GM12878 (cell line): Measurements from ENCODE around the gene CLDN4. TPM values are rescaled to one million over a fixed set of nuclear protein-coding genes. Genes with fewer than 3 reads are reported as not detected.
A peak's percentile ranks its signal among the peaks of the same experiment; 100 is the strongest.
"Not testable (repeated sequence)": the region's sequence is repeated elsewhere in the genome, so short reads cannot be mapped to it uniquely, and the experiment has no call there.

Experiments used
- ATAC-seq: fragments of 200-7000 bp; cut with Tn5 transposase; 3 replicates; pipeline ENCODE4 v1.9.1; 2020; ENCODE audit warnings: mild to moderate bottlenecking, moderate library complexity
- BruUV-seq: library from RNA; stranded (reverse); fragments of 400-500 nt; replicated peaks from 2 replicates; lab custom pipeline; 2021; lab: Mats Ljungman, UMichigan
- CTCF ChIA-PET: fragments of 300-600 bp; sonication (Branson Sonifier 250); formaldehyde crosslinking; extraction: SDS; loops from one replicate; lab custom pipeline; 2021; ENCODE audit warnings: inconsistent platforms; lab: Yijun Ruan, JAX
- POLR2A ChIA-PET: fragments of 350-600 bp; formaldehyde crosslinking; extraction: SDS; loops from one replicate; lab custom pipeline; 2021; ENCODE audit warnings: inconsistent platforms; lab: Charles Lee
- RAD21 ChIA-PET: fragments of 300-600 bp; sonication (Branson Sonifier 250); formaldehyde crosslinking; loops from one replicate; lab custom pipeline; 2023; ENCODE audit warnings: antibody characterized with exemption; ENCODE audit not compliant: unreplicated experiment; lab: Charles Lee
- SMC1A ChIA-PET: fragments of 300-600 bp; sonication (Branson Sonifier 250); formaldehyde crosslinking; loops from one replicate; lab custom pipeline; 2023; ENCODE audit not compliant: unreplicated experiment, uncharacterized antibody; lab: Charles Lee
- DNase-seq: peaks from one replicate; pipeline ENCODE4 v3.0.0-alpha.2; 2011; ENCODE audit warnings: low read depth, low spot score
- FAIRE-seq: peaks from 3 replicates; lab custom pipeline; 2011; peaks lifted over from hg19 to GRCh38; lab: Jason Lieb, UNC
- H2AFZ ChIP-seq: 2 replicates; pipeline ENCODE4 v1.6.0; 2011; ENCODE audit warnings: low read depth, low read length, control low read depth; ENCODE audit not compliant: control insufficient read depth
- H3K27ac ChIP-seq: 2 replicates; pipeline ENCODE4 v1.5.1; 2011; ENCODE audit warnings: control low read depth; ENCODE audit not compliant: control insufficient read depth, insufficient read depth
- H3K27me3 ChIP-seq, 2 experiments: replicated peaks in 1 of 2; 2 replicates each; pipeline versions ENCODE4 v1.6.0 to v1.6.1; 2011; ENCODE audit warnings: low read length in 1 of 2; ENCODE audit not compliant: control insufficient read depth in 2 of 2, insufficient read depth in 2 of 2
- H3K36me3 ChIP-seq, 2 experiments: 2 replicates each; pipeline ENCODE4 v1.5.1; 2011; ENCODE audit warnings: low read length in 1 of 2; ENCODE audit not compliant: control insufficient read depth in 2 of 2, insufficient read depth in 2 of 2
- H3K4me1 ChIP-seq: 2 replicates; pipeline ENCODE4 v1.6.1; 2011; ENCODE audit warnings: mild to moderate bottlenecking, low read length, moderate library complexity, mixed read lengths; ENCODE audit not compliant: control insufficient read depth, insufficient read depth
- H3K4me2 ChIP-seq: 2 replicates; pipeline ENCODE4 v1.6.0; 2011; ENCODE audit warnings: control low read depth; ENCODE audit not compliant: control insufficient read depth, insufficient read depth
- H3K4me3 ChIP-seq: fragments of 200-600 bp; sonication (generic); 2 replicates; pipeline ENCODE4 v1.5.1; 2016
- H3K79me2 ChIP-seq: 2 replicates; pipeline ENCODE4 v1.6.0; 2011; ENCODE audit warnings: low read length; ENCODE audit not compliant: control insufficient read depth, insufficient read depth
- H3K9ac ChIP-seq: 2 replicates; pipeline ENCODE4 v1.8.0; 2011; ENCODE audit warnings: low read length, control low read depth, mixed read lengths; ENCODE audit not compliant: control insufficient read depth, insufficient read depth
- H3K9me3 ChIP-seq: replicated peaks from 3 replicates; pipeline ENCODE4 v1.5.1; 2011; ENCODE audit warnings: mild to moderate bottlenecking, low read length; ENCODE audit not compliant: control insufficient read depth, insufficient read depth
- H4K20me1 ChIP-seq: 2 replicates; pipeline ENCODE4 v1.6.0; 2011; ENCODE audit not compliant: control insufficient read depth, insufficient read depth
- ATF7 ChIP-seq: fragments of 450-650 bp; IDR thresholded peaks from 2 replicates; pipeline ENCODE4 v1.6.1; 2016; ENCODE audit warnings: low read depth, mild to moderate bottlenecking
- CREB1 ChIP-seq: IDR thresholded peaks from 2 replicates; pipeline ENCODE4 v1.6.1; 2012; ENCODE audit warnings: low read depth, mild to moderate bottlenecking, inconsistent platforms
- CREM ChIP-seq: IDR thresholded peaks from 2 replicates; pipeline ENCODE4 v1.6.1; 2014; ENCODE audit warnings: antibody characterized with exemption, low read depth
- PAX5 ChIP-seq: IDR thresholded peaks from 2 replicates; pipeline ENCODE4 v1.6.1; 2011; ENCODE audit warnings: low read depth, low read length, borderline replicate concordance
- PBX3 ChIP-seq: IDR thresholded peaks from 2 replicates; pipeline ENCODE4 v1.6.1; 2011; ENCODE audit warnings: mild to moderate bottlenecking, low read depth, low read length, moderate library complexity; ENCODE audit not compliant: insufficient replicate concordance
- PKNOX1 ChIP-seq: fragments of 450-650 bp; IDR thresholded peaks from 2 replicates; pipeline ENCODE4 v1.6.1; 2016; ENCODE audit warnings: mild to moderate bottlenecking
- RAD51 ChIP-seq: fragments of 450-650 bp; IDR thresholded peaks from 2 replicates; pipeline ENCODE4 v1.6.1; 2016; ENCODE audit warnings: moderate library complexity, mild to moderate bottlenecking, inconsistent platforms
- RELB ChIP-seq: fragments of 450-650 bp; IDR thresholded peaks from 2 replicates; pipeline ENCODE4 v1.6.1; 2017; ENCODE audit warnings: low read depth, mild to moderate bottlenecking, moderate library complexity
- SPI1 ChIP-seq: IDR thresholded peaks from 2 replicates; pipeline ENCODE4 v1.6.1; 2011; ENCODE audit warnings: low read depth, mild to moderate bottlenecking, low read length, moderate library complexity, borderline replicate concordance; ENCODE audit not compliant: insufficient read depth
- USF1 ChIP-seq: IDR thresholded peaks from 2 replicates; pipeline ENCODE4 v1.6.1; 2011; ENCODE audit warnings: borderline replicate concordance, low read depth, mild to moderate bottlenecking, moderate library complexity, mixed read lengths, low read length; ENCODE audit not compliant: insufficient read depth; ENCODE audit errors: extremely low read length
- WGBS: methylation state at CpG from one replicate; pipeline ENCODE4 v1.1.6; 2016; ENCODE audit warnings: low lambda C conversion rate; ENCODE audit not compliant: insufficient replicate concordance, insufficient coverage; ENCODE audit errors: missing lambda C conversion rate; 5-methylcytosine and 5-hydroxymethylcytosine counted together
- in situ Hi-C: fragments of 300-500 bp; cut with MboI; formaldehyde crosslinking; loops from 9 replicates; pipeline ENCODE4 v1.14.3; 2018; ENCODE audit warnings: mixed read lengths
- intact Hi-C: fragments of 100-400 bp; cut with micrococcal nuclease; formaldehyde crosslinking; loops from one replicate; pipeline ENCODE4 v1.14.2; 2022; ENCODE audit not compliant: unreplicated experiment
- polyA plus RNA-seq, 11 experiments: library from polyadenylated mRNA; depleted of rRNA in 4 of 11; unstranded in 6 of 11; stranded (reverse) in 5 of 11; fragments of >200 nt; fragmentation: Nextera tagmentation in 4 of 11; fragmentation: Illumina TruSeq in 1 of 11; extraction: Ambion mirVana in 4 of 11; extraction: Trizol in 1 of 11; gene quantifications; 1 replicate in 1 of 11; 2 replicates in 10 of 11; pipeline versions ENCODE4 v1.2.1 to v1.2.3, GENCODE V29; 2011 to 2016; ENCODE audit warnings: inconsistent platforms in 2 of 11, missing spikeins in 2 of 11, low read depth in 1 of 11
- total RNA-seq, 4 experiments: library from RNA; depleted of rRNA in 3 of 4; stranded (reverse); fragments of >200 nt in 3 of 4; fragmentation: Illumina TruSeq in 1 of 4; extraction: Trizol in 1 of 4; gene quantifications; 2 replicates each; pipeline versions ENCODE4 v1.2.1 to v1.2.3, GENCODE V29; 2013 to 2021

CLDN4 gene
- total and polyA plus RNA-seq, 10 of the 15 experiments (the other 5 are each of a cell fraction or from before 2014, with no cell fraction given): 0.04 to 0.38 (median 0.06) TPM; not detected in 6

- DNase-seq: peak; percentile 53
- H3K36me3 ChIP-seq, BruUV-seq, intact Hi-C loops, H3K9me3 ChIP-seq, POLR2A ChIA-PET, H3K27me3 ChIP-seq, RAD21 ChIA-PET, H4K20me1 ChIP-seq, in situ Hi-C loops, FAIRE-seq, ATAC-seq, H3K79me2 ChIP-seq, SMC1A ChIA-PET, H3K9ac ChIP-seq: not testable (repeated sequence)
- Histone ChIP-seq H3K4me3 (0 out of 2 replicates have a peak overlapping the region, but pooled peaks have one; percentile 23), H3K4me2 (peak overlapping the region; percentile 64), H3K27ac (peak overlapping the region; percentile 72), H3K4me1 (peaks cover 26% of the 10 kb centered on the region), H2AFZ (peak overlapping the region; percentile 61)
- 0 out of 2 replicates have a peak, but pooled peaks have one; percentile 33 for TF ChIP-seq PAX5
- peak; percentile 50; the same call in 1 of the 2 replicates for TF ChIP-seq SPI1
- TF ChIP-seq RAD51: peak; percentile 75
- TF ChIP-seq ATF7: peak; percentile 53
- TF ChIP-seq RELB: 0 out of 2 replicates have a peak, but pooled peaks have one; percentile 15
- peak; percentile 72 for TF ChIP-seq PBX3
- TF ChIP-seq PKNOX1: peak; percentile 90
- TF ChIP-seq CREB1: 0 out of 2 replicates have a peak, but pooled peaks have one; percentile 34
- TF ChIP-seq CREM: peak; percentile 27; the same call in 1 of the 2 replicates
- TF ChIP-seq USF1: peak; percentile 45
- CTCF ChIA-PET: interaction anchor here (1.0 kb wide), 1 partner anchor 181 kb away, joined by 3 read pairs; no protein-coding TSS in a partner anchor
- 26% methylated on average over 12 of the region's 12 CpGs for WGBS
Measured at GRCh38 chr7:73845701-73846195, 15.0 kb downstream of the CLDN4 start.
